ENCODE data around the gene SKI. TPM values are rescaled to one million over a fixed set of nuclear protein-coding genes. Genes with fewer than 3 reads are reported as not detected.
A peak's percentile ranks its signal among the peaks of the same experiment; 100 is the strongest.

Gene SKI
- total and polyA plus RNA-seq, 8 donors = 55.8 to 89.0 (median 73.9) TPM

DNA sequence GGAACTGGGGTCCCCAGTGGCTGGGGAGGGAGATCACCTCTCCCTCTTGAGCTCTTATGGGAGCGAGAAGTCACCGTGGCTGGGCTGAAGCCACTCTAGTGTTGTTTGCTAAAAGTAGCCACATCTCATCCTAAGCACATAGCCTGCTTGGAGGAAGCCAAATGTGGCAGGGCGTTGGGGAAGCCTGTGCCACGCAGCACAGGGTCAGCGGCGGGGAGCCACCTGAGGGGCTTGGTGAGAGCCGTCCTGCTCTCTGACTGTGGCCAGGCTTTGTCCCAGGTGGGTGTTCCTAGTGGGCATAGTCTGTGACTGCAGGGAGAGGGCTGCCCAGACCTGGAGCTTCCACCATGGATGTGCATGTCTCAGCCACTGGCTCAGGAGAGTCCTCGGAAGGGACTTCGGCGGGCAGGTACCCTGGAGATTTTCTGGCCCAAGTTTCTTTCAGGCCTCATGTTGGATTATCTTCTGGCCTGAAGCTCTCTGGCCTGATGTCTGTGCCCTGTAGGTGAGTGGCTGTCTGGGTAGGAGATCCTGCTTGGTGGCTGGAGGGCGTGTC is 124.3 kb downstream of the SKI start:
- Histone ChIP-seq H3K4me3 (no peak overlapping the region), H3K27ac (no peak overlapping the region), H3K27me3 (peaks cover 0 to 8% of the 10 kb centered on the region in 2 donors), H3K36me3 (no peaks in the 10 kb centered on the region), H3K4me1 (no peaks in the 10 kb centered on the region), H3K9me3 (no peaks in the 10 kb centered on the region)
- peak in 1 of 4 donors; percentile 57 for DNase-seq
- intact Hi-C loops (cut with DNase I) = no loop called here
- ATAC-seq = no peak
- TF ChIP-seq, protein P1, sequence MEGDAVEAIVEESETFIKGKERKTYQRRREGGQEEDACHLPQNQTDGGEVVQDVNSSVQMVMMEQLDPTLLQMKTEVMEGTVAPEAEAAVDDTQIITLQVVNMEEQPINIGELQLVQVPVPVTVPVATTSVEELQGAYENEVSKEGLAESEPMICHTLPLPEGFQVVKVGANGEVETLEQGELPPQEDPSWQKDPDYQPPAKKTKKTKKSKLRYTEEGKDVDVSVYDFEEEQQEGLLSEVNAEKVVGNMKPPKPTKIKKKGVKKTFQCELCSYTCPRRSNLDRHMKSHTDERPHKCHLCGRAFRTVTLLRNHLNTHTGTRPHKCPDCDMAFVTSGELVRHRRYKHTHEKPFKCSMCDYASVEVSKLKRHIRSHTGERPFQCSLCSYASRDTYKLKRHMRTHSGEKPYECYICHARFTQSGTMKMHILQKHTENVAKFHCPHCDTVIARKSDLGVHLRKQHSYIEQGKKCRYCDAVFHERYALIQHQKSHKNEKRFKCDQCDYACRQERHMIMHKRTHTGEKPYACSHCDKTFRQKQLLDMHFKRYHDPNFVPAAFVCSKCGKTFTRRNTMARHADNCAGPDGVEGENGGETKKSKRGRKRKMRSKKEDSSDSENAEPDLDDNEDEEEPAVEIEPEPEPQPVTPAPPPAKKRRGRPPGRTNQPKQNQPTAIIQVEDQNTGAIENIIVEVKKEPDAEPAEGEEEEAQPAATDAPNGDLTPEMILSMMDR (IDR thresholded peaks at IDR 0.05) = no peak

DNA sequence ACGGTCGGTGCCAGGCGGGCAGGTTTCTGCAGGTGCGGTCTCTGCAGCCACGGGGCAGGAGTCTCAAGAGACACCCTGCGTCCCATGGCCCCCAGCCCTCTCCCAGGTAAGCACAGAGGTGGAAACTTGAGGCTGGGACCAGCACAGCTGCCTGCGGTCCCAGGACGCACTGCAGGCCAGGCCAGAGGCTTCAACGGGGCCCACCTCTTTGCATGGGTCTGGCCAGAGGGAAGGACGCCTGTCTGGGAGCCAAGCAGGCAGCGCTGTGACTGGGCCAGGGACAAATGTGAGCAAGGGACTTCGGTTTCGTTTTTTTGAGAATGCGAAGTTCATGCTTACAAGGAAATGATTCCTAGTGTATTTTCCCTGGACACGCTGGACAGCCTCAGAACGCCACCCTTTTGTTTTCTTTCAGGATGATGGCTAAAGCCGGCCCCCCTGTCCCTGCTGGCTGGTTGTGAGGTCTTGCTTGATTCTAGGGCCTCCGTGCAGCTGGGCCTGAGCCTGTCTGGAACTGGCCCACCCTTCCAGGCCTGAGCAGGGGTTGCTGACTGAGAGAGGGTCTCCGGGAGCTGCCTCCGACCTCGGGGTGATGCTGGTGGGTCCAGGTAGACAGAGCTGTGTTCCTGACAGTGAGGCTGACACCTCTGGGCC is 124.9 kb downstream of the SKI start:
- Histone ChIP-seq H3K4me3 (no peak overlapping the region), H3K27ac (no peak overlapping the region), H3K27me3 (peaks cover 0 to 8% of the 10 kb centered on the region in 2 donors), H3K9me3 (no peaks in the 10 kb centered on the region), H3K36me3 (no peaks in the 10 kb centered on the region), H3K4me1 (no peaks in the 10 kb centered on the region)
- TF ChIP-seq, protein P1 (IDR thresholded peaks at IDR 0.05) = no peak
- intact Hi-C loops (cut with DNase I) = no loop called here
- DNase-seq = peak in 1 of 4 donors; percentile 39
- no peak for ATAC-seq

DNA sequence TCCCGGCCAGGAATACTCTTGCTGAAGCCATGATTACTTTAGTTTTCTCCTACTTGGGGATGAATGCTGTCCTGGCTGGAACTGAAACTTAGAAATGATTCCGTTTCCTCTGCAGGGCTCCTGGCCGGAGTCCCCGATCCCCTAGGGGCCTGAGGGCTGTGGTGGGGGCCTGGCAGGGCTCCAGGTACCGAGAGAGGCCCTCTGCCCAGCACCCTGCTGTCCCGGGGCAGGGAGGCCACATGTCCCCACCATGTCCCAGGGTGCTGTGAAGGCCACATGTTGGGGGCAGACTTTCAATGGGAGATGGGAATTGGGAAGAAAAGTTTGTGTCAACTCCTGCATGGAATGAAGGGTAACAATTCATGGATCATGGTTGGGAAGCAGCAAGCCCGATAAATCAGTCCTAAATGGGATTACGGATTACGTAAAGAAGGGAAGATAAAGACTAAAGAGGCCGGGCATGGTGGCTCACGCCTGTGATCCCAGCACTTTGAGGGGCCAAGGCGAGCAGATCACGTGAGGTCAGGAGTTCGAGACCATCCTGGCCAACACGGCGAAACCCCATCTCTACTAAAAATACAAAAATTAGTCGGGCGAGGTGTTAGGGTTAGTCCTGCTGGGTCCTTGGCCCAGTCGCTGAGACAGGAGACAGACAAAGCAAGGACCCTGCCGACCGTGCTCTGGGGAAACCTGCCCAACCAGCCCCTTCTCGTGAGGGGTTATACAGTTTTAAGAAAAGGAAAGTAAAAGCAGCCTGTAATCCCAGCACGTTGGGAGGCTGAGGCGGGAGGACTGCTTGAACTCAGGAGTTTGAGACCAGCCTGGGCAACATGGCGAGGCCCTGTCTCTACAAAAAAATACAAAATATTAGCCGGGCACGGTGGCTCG is 125.7 kb downstream of the SKI start:
- Histone ChIP-seq H3K27ac (no peak overlapping the region), H3K36me3 (no peaks in the 10 kb centered on the region), H3K27me3 (peaks cover 0 to 8% of the 10 kb centered on the region in 2 donors), H3K4me3 (no peak overlapping the region), H3K9me3 (no peaks in the 10 kb centered on the region), H3K4me1 (no peaks in the 10 kb centered on the region)
- TF ChIP-seq, protein P1 (IDR thresholded peaks at IDR 0.05) = no peak
- DNase-seq (peak in 1 of 4 donors; percentile 53), ATAC-seq (no peak)
- intact Hi-C loops (cut with DNase I) = no loop called here

DNA sequence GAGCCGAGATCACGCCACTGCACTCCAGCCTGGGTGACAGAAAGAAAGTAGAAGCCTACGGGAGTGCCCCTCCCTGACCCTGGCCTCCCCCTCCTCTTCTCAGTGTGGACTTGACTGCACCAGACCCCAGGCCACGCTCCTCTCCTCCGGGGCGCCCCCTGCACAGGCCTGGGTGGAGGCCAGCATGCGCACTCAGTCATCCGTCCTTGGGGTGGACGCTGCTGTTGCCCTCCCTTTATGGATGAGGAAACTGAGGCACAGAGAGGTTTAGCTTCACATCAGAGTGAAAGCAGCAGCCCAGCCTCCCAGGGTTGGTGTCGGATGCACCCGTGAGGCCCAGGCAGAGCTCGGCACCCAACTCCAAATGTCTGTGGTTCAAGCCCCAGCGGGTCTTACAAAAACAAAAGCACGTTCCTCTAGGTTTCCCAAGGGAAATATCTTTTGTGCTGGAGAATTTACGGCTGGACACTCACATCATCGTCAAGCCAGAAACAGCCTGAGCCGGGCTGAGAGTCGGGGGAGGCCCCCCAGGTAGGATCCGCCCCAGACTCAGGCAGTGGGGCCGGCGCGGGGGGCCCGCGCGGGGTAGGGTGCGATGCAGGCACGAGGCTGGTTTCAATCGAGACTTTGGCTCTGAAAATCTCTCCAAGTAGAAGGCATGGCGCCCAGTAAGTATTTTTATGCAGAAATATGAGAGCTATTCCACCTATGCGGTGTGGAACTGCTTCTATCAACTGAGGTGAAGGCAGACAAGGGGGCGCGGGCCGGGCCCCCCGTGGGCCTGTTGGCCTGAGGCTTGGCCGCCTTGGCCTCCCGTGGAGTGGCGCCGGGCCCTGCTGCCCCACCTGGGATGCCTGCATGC is 126.6 kb downstream of the SKI start:
- no peak for ATAC-seq
- peaks cover 0 to 8% of the 10 kb centered on the region in 2 donors for H3K27me3 ChIP-seq
- H3K9me3 ChIP-seq = no peaks in the 10 kb centered on the region
- intact Hi-C loops (cut with DNase I) = no loop called here
- TF ChIP-seq, protein P1 (IDR thresholded peaks at IDR 0.05) = no peak
- peak in 1 of 4 donors; percentile 65 for DNase-seq
- H3K36me3 ChIP-seq = no peaks in the 10 kb centered on the region
- no peak overlapping the region for H3K27ac ChIP-seq
- H3K4me3 ChIP-seq = no peak overlapping the region
- H3K4me1 ChIP-seq = no peaks in the 10 kb centered on the region
